NCI-H2171 (cell line): ENCODE measurements around the gene SMIM10L1.

Experiments used
- DNase-seq: peaks from one replicate; lab custom pipeline; 2025; lab: John Stamatoyannopoulos, UW

The SMIM10L1 gene

DNA sequence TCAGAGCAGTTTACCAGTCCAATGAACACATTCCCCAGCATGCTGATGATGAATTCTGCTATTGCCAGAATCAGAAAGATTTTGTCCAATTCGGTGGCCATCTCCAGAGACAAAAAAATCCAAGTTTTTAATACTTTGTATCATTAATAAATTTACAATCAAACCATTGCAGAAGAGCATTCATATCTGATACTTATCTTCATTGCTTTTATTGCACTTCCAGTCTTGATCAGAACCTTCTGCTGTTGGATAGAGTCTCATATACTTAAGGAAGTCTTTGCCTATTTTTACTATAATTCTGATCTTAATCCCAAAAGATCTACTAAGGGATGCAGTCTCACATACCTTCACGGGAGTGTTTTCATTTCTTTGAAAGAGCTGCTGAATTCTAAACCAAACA, 15.8 kb downstream of the SMIM10L1 start, which contains the start of gene TAS2R42:
TSS of gene TAS2R42 (minus strand) at position 101 of the 400 bp plus-strand sequence. CDS start at position 101, 0 bp downstream.
- DNase-seq, result no peak

DNA sequence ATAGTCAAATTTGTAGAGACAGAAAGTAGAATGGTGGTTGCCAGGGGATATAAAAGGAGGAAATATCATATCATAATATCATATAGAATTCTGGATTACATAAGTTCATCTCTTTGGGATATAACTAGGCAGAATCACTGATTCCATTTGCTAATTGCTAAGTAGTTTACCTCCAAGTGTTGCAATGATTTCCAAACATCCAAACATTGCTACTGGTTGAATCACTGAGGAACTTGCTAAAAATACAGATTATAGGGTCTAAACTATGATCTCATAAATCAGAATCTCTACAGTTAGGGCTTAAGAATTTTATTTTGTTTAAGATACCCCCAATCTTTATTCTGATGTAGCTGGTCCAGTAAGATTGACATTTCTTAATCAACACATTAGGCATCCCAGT, 31.8 kb downstream of the SMIM10L1 start:
- DNase-seq, result no peak

DNA sequence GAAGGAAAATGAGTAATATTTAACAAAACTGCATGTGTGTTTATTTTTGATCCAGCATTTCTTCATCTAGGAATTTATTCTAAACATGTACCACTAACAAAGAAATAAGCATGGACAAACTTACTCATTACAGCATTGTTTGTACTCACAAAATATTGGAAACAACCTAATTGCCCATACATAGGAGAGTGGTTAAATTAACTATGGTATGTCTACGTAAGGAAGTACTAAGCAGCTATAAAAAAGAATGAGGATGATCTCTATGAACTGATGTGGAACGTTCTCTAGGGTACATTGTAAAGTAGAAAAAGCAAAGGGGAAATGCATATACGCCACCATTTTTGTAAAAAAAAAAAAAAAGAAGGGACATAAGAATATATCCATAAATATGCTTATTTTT, 33.2 kb downstream of the SMIM10L1 start:
- no peak for DNase-seq

DNA sequence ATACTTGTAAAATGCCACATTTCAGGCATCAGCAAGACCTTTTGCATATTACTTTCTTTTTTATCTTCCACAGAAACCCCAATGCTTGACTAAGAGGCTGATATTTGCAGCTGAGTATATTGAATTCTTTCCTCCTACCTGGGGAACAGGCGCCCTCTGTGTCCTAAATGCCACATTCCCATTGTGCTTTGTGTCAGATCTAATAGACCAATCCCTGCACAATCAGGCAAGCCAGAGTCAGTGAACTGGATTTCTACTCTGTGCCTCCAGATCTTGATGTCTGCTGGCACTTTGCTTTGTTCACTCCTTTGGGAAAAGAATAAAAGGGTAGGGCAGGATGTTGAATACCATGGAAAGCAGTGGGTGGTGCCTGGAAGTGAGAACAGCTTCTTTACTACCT, 38.1 kb downstream of the SMIM10L1 start:
- no peak for DNase-seq
